Panc1 (cell line): Measurements from ENCODE around the gene ITPR3. TPM values are rescaled to one million over a fixed set of nuclear protein-coding genes. Genes with fewer than 3 reads are reported as not detected.

ENCODE experiments used
- ATAC-seq: fragments of 200-7000 bp; cut with Tn5 transposase; 2 replicates; pipeline ENCODE4 v1.9.1; 2020; ENCODE audit warnings: mild to moderate bottlenecking, moderate library complexity
- BruUV-seq: library from RNA; stranded (reverse); fragments of 400-500 nt; replicated peaks from 2 replicates; lab custom pipeline; 2021; lab: Mats Ljungman, UMichigan
- CTCF ChIA-PET: fragments of 300-600 bp; sonication (Branson Sonifier 250); formaldehyde crosslinking; loops from one replicate; lab custom pipeline; 2022; ENCODE audit warnings: antibody characterized with exemption; lab: Charles Lee
- POLR2A ChIA-PET: fragments of 300-600 bp; sonication (Branson Sonifier 250); formaldehyde crosslinking; loops from one replicate; lab custom pipeline; 2022; ENCODE audit warnings: antibody characterized with exemption; lab: Charles Lee
- DNase-seq: peaks from one replicate; pipeline ENCODE4 v3.0.0-alpha.2; 2010; ENCODE audit warnings: low read depth, low spot score
- H3K27ac ChIP-seq: 2 replicates; pipeline ENCODE4 v1.5.1; 2011; ENCODE audit warnings: mild to moderate bottlenecking, low read length, inconsistent platforms
- H3K27me3 ChIP-seq: fragments of 200-500 bp; sonication (Bioruptor generic); 2 replicates; pipeline ENCODE4 v1.6.0; 2014; ENCODE audit warnings: low read length, inconsistent platforms; ENCODE audit not compliant: control insufficient read depth, insufficient read depth
- H3K36me3 ChIP-seq: fragments of 200-500 bp; sonication (Bioruptor generic); 2 replicates; pipeline ENCODE4 v1.5.1; 2014; ENCODE audit warnings: inconsistent platforms, mild to moderate bottlenecking, low read length, moderate library complexity; ENCODE audit not compliant: control insufficient read depth, insufficient read depth
- H3K4me1 ChIP-seq: 2 replicates; pipeline ENCODE4 v1.5.1; 2011; ENCODE audit warnings: inconsistent platforms, mild to moderate bottlenecking, low read length, moderate library complexity; ENCODE audit not compliant: control insufficient read depth, insufficient read depth
- H3K4me3 ChIP-seq, 2 experiments: 2 replicates each; pipeline ENCODE4 v1.5.1; 2011 to 2012; ENCODE audit warnings: low read depth in 2 of 2, low read length in 2 of 2, mild to moderate bottlenecking in 2 of 2, inconsistent platforms in 1 of 2, moderate library complexity in 1 of 2
- H3K9me3 ChIP-seq: fragments of 200-500 bp; sonication (Bioruptor generic); 2 replicates; pipeline ENCODE4 v1.5.1; 2014; ENCODE audit warnings: low read depth, mild to moderate bottlenecking, inconsistent platforms, low read length, moderate library complexity; ENCODE audit not compliant: control insufficient read depth, insufficient read depth
- CTCF ChIP-seq: fragments of 450-650 bp; IDR thresholded peaks from 2 replicates; pipeline ENCODE4 v1.5.1; 2017; ENCODE audit warnings: mild to moderate bottlenecking
- POLR2AphosphoS5 ChIP-seq: IDR thresholded peaks from 2 replicates; pipeline ENCODE4 v1.6.1; 2012; ENCODE audit warnings: mild to moderate bottlenecking, low read depth, low read length, moderate library complexity
- SIN3A ChIP-seq: IDR thresholded peaks from 2 replicates; pipeline ENCODE4 v1.6.1; 2012; ENCODE audit warnings: low read depth, mild to moderate bottlenecking, low read length, moderate library complexity, borderline replicate concordance; ENCODE audit not compliant: insufficient read depth
- TCF7L2 ChIP-seq: IDR thresholded peaks from 2 replicates; pipeline ENCODE4 v1.6.1; 2011; ENCODE audit warnings: mild to moderate bottlenecking, low read depth, low read length, inconsistent platforms
- in situ Hi-C: cut with HindIII; loops from 2 replicates; pipeline ENCODE4 v1.10.0; 2016; ENCODE audit warnings: low sequenced_read_pairs, low pct_unique_long_range_greater_than_20kb
- intact Hi-C: fragments of 100-400 bp; cut with micrococcal nuclease; formaldehyde crosslinking; loops from one replicate; pipeline ENCODE4 v1.10.0; 2022; ENCODE audit not compliant: unreplicated experiment
- total RNA-seq: library from RNA; stranded (reverse); gene quantifications from one replicate; pipeline ENCODE4 v1.2.1, GENCODE V29; 2021; ENCODE audit not compliant: unreplicated experiment
- TF ChIP-seq, protein P1 (sequence below), 2 experiments: IDR thresholded peaks; 2 replicates each; pipeline ENCODE4 v1.6.1; 2011 to 2012; ENCODE audit warnings: low read depth in 2 of 2, control low read depth in 1 of 2, low read length in 1 of 2, mild to moderate bottlenecking in 1 of 2, moderate library complexity in 1 of 2; ENCODE audit not compliant: insufficient read depth in 1 of 2

Gene ITPR3
- total RNA-seq, 1 experiment from 2014 or later: 65.8 TPM

DNA sequence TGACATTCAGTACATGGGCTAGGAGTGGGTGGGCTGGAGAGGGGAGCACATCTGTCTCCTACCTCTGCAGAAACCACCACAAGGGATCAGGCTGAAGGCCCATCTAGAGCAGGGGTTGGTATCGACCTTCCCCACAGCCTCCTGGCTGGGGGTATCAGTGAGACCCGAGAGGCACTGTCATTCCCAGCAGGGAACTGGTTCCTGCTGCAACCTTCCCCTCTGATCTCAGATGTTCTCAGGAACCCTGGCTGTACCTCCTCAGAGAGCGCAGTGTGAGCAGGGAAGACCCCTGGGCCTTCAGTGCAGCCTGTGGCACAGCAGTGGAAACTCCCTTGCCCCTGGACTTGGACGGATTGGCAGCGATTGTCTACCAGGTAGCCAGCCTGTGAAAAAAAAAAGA is 117.8 kb downstream of the ITPR3 start:
- no peak for ATAC-seq
- in situ Hi-C loops: no loop called here
- BruUV-seq: no TSS peak
- Histone ChIP-seq H3K4me1 (no peaks in the 10 kb centered on the region), H3K27ac (no peak overlapping the region), H3K27me3 (no peaks in the 10 kb centered on the region), H3K9me3 (no peaks in the 10 kb centered on the region), H3K4me3 (no peak overlapping the region), H3K36me3 (no peaks in the 10 kb centered on the region)
- ChIA-PET POLR2A (no interaction called here), CTCF (interaction anchor here (0.6 to 0.8 kb wide), 2 partner anchors 28 to 315 kb away, joined by 6 to 10 read pairs; partner anchors contain the start of gene UQCC2)
- no peak for DNase-seq
- intact Hi-C loops: no loop called here
- TF ChIP-seq TCF7L2: no peak
- TF ChIP-seq SIN3A: no peak
- TF ChIP-seq, protein P1, sequence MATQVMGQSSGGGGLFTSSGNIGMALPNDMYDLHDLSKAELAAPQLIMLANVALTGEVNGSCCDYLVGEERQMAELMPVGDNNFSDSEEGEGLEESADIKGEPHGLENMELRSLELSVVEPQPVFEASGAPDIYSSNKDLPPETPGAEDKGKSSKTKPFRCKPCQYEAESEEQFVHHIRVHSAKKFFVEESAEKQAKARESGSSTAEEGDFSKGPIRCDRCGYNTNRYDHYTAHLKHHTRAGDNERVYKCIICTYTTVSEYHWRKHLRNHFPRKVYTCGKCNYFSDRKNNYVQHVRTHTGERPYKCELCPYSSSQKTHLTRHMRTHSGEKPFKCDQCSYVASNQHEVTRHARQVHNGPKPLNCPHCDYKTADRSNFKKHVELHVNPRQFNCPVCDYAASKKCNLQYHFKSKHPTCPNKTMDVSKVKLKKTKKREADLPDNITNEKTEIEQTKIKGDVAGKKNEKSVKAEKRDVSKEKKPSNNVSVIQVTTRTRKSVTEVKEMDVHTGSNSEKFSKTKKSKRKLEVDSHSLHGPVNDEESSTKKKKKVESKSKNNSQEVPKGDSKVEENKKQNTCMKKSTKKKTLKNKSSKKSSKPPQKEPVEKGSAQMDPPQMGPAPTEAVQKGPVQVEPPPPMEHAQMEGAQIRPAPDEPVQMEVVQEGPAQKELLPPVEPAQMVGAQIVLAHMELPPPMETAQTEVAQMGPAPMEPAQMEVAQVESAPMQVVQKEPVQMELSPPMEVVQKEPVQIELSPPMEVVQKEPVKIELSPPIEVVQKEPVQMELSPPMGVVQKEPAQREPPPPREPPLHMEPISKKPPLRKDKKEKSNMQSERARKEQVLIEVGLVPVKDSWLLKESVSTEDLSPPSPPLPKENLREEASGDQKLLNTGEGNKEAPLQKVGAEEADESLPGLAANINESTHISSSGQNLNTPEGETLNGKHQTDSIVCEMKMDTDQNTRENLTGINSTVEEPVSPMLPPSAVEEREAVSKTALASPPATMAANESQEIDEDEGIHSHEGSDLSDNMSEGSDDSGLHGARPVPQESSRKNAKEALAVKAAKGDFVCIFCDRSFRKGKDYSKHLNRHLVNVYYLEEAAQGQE (IDR thresholded peaks at IDR 0.05; ENCODE audit: insufficient read depth in 1 of 2, low read depth in 2 of 2, low read length in 1 of 2): no peak
- no peak for TF ChIP-seq POLR2AphosphoS5
- TF ChIP-seq CTCF: no peak

GRCh38 chr6:33739571-33739970 is 118.4 kb downstream of the ITPR3 start:
- in situ Hi-C loops: no loop called here
- Histone ChIP-seq H3K4me3 (no peak overlapping the region), H3K27me3 (no peaks in the 10 kb centered on the region), H3K27ac (no peak overlapping the region), H3K4me1 (no peaks in the 10 kb centered on the region), H3K9me3 (no peaks in the 10 kb centered on the region), H3K36me3 (no peaks in the 10 kb centered on the region)
- ATAC-seq: no peak
- no peak for DNase-seq
- POLR2A ChIA-PET: no interaction called here
- CTCF ChIA-PET: no interaction called here
- intact Hi-C loops: no loop called here
- no TSS peak for BruUV-seq
- no peak for TF ChIP-seq SIN3A
- TF ChIP-seq CTCF: no peak
- TF ChIP-seq TCF7L2: no peak
- TF ChIP-seq POLR2AphosphoS5: no peak
- TF ChIP-seq, protein P1 (IDR thresholded peaks at IDR 0.05; ENCODE audit: insufficient read depth in 1 of 2, low read depth in 2 of 2, low read length in 1 of 2): no peak
